ENCODE results near the gene SLC25A18.
A peak's percentile ranks its signal among the peaks of the same experiment; 100 is the strongest.

SLC25A18 gene

GRCh38 chr22:17579535-17579981 is 16.3 kb downstream of the SLC25A18 start:
- no peaks in the 10 kb centered on the region for H3K9me3 ChIP-seq (replicated peaks in 1 of 11)
- H3K27me3 ChIP-seq: no peaks in the 10 kb centered on the region
- no peak overlapping the region for H3K4me3 ChIP-seq
- H3K9ac ChIP-seq: no peak overlapping the region
- no peaks in the 10 kb centered on the region for H3K36me3 ChIP-seq
- H3K4me2 ChIP-seq: no peak overlapping the region
- peaks cover 0 to 7% (median 0%) of the 10 kb centered on the region in 10 experiments; a peak in 5 of 20 replicates for H3K4me1 ChIP-seq
- no peaks in the 10 kb centered on the region; a peak in 1 of 22 replicates for H4K20me1 ChIP-seq
- TF ChIP-seq Cebpa-rat (IDR thresholded peaks at IDR 0.05): no peak
- H3K27ac ChIP-seq: no peak overlapping the region

- no peaks in the 10 kb centered on the region for H3K27me3 ChIP-seq
- peaks cover 0 to 6% (median 0%) of the 10 kb centered on the region in 10 experiments; a peak in 3 of 20 replicates for H3K4me1 ChIP-seq
- H3K9ac ChIP-seq: no peak overlapping the region
- H3K9me3 ChIP-seq (replicated peaks in 1 of 11): no peaks in the 10 kb centered on the region
- H4K20me1 ChIP-seq: no peaks in the 10 kb centered on the region; a peak in 1 of 22 replicates
- no peaks in the 10 kb centered on the region for H3K36me3 ChIP-seq
- no peak overlapping the region for H3K4me3 ChIP-seq
- no peak overlapping the region for H3K4me2 ChIP-seq
- no peak for TF ChIP-seq Cebpa-rat (IDR thresholded peaks at IDR 0.05)
- H3K27ac ChIP-seq: no peak overlapping the region
Measured at GRCh38 chr22:17580441-17581031, 17.2 kb downstream of the SLC25A18 start.

GRCh38 chr22:17581056-17581455 is 17.8 kb downstream of the SLC25A18 start:
- Histone ChIP-seq H3K36me3 (no peaks in the 10 kb centered on the region), H4K20me1 (no peaks in the 10 kb centered on the region; a peak in 1 of 22 replicates), H3K9me3 (replicated peaks in 1 of 11) (no peaks in the 10 kb centered on the region), H3K27me3 (no peaks in the 10 kb centered on the region), H3K4me3 (no peak overlapping the region), H3K4me2 (peak overlapping the region in 1 of 11 experiments; percentile 25; a peak in 1 of 22 replicates), H3K27ac (no peak overlapping the region), H3K9ac (no peak overlapping the region), H3K4me1 (peaks cover 0 to 6% (median 0%) of the 10 kb centered on the region in 10 experiments; a peak in 3 of 20 replicates)
- no peak for TF ChIP-seq Cebpa-rat (IDR thresholded peaks at IDR 0.05)

- Histone ChIP-seq H3K9ac (no peak overlapping the region), H3K36me3 (no peaks in the 10 kb centered on the region), H3K9me3 (replicated peaks in 1 of 11) (no peaks in the 10 kb centered on the region), H3K27ac (no peak overlapping the region), H4K20me1 (no peaks in the 10 kb centered on the region; a peak in 1 of 22 replicates), H3K4me2 (peak overlapping the region in 1 of 11 experiments; percentile 25; a peak in 1 of 22 replicates), H3K27me3 (no peaks in the 10 kb centered on the region), H3K4me1 (peaks cover 0 to 6% (median 0%) of the 10 kb centered on the region in 10 experiments; a peak in 3 of 20 replicates), H3K4me3 (no peak overlapping the region)
- TF ChIP-seq Cebpa-rat (IDR thresholded peaks at IDR 0.05): no peak
Measured at GRCh38 chr22:17581631-17582030, 18.3 kb downstream of the SLC25A18 start.

- H3K9ac ChIP-seq: no peak overlapping the region
- H3K27ac ChIP-seq: no peak overlapping the region
- no peaks in the 10 kb centered on the region for H3K36me3 ChIP-seq
- H3K4me3 ChIP-seq: no peak overlapping the region
- H3K27me3 ChIP-seq: no peaks in the 10 kb centered on the region
- H3K9me3 ChIP-seq (replicated peaks in 1 of 11): no peaks in the 10 kb centered on the region
- no peak for TF ChIP-seq Cebpa-rat (IDR thresholded peaks at IDR 0.05)
- H3K4me2 ChIP-seq: no peak overlapping the region
- peaks cover 0 to 15% (median 0%) of the 10 kb centered on the region in 10 experiments; a peak in 3 of 20 replicates for H3K4me1 ChIP-seq
- H4K20me1 ChIP-seq: no peaks in the 10 kb centered on the region; a peak in 1 of 22 replicates
Measured at GRCh38 chr22:17583151-17583550, 19.9 kb downstream of the SLC25A18 start.

- no peak for TF ChIP-seq Cebpa-rat (IDR thresholded peaks at IDR 0.05)
- peaks cover 0 to 20% (median 0%) of the 10 kb centered on the region in 11 experiments; a peak in 3 of 22 replicates for H4K20me1 ChIP-seq
- no peaks in the 10 kb centered on the region for H3K27me3 ChIP-seq
- H3K4me3 ChIP-seq: no peak overlapping the region
- peak overlapping the region in 1 of 11 experiments; percentile 26; a peak in 1 of 22 replicates for H3K27ac ChIP-seq
- H3K9me3 ChIP-seq (replicated peaks in 1 of 11): no peaks in the 10 kb centered on the region
- H3K36me3 ChIP-seq: peaks cover 23 to 38% (median 28%) of the 10 kb centered on the region in 11 experiments
- H3K9ac ChIP-seq: no peak overlapping the region
- H3K4me1 ChIP-seq: peaks cover 0 to 9% (median 0%) of the 10 kb centered on the region in 10 experiments; a peak in 1 of 20 replicates
- H3K4me2 ChIP-seq: no peak overlapping the region
Measured at GRCh38 chr22:17586831-17587440, 23.6 kb downstream of the SLC25A18 start.

GRCh38 chr22:17587629-17588028 is 24.3 kb downstream of the SLC25A18 start:
- no peak for TF ChIP-seq Cebpa-rat (IDR thresholded peaks at IDR 0.05)
- Histone ChIP-seq H3K27me3 (no peaks in the 10 kb centered on the region), H3K4me2 (no peak overlapping the region)

GRCh38 chr22:17588606-17589005 is 25.3 kb downstream of the SLC25A18 start:
- no peak for TF ChIP-seq Cebpa-rat (IDR thresholded peaks at IDR 0.05)
- peaks cover 40 to 54% (median 45%) of the 10 kb centered on the region in 11 experiments for H3K36me3 ChIP-seq
- H3K4me3 ChIP-seq: no peak overlapping the region
- H3K27ac ChIP-seq: no peak overlapping the region
- H3K9ac ChIP-seq: no peak overlapping the region
- no peaks in the 10 kb centered on the region for H3K27me3 ChIP-seq
- H3K4me1 ChIP-seq: peaks cover 0 to 18% (median 8%) of the 10 kb centered on the region in 10 experiments; a peak in 12 of 20 replicates
- H3K9me3 ChIP-seq (replicated peaks in 1 of 11): no peaks in the 10 kb centered on the region
- no peak overlapping the region for H3K4me2 ChIP-seq
- peaks cover 0 to 31% (median 0%) of the 10 kb centered on the region in 11 experiments; a peak in 4 of 22 replicates for H4K20me1 ChIP-seq

More at GRCh38 chr22:17587629-17588028, 24.3 kb downstream of the SLC25A18 start:
- Histone ChIP-seq H3K27ac (no peak overlapping the region; a peak in 1 of 22 replicates), H3K4me3 (no peak overlapping the region), H3K36me3 (peaks cover 30 to 44% (median 35%) of the 10 kb centered on the region in 11 experiments), H3K9me3 (replicated peaks in 1 of 11) (no peaks in the 10 kb centered on the region), H3K9ac (no peak overlapping the region), H4K20me1 (peaks cover 0 to 27% (median 0%) of the 10 kb centered on the region in 11 experiments; a peak in 4 of 22 replicates), H3K4me1 (peaks cover 0 to 9% (median 0%) of the 10 kb centered on the region in 10 experiments; a peak in 3 of 20 replicates)

- no peak for TF ChIP-seq Cebpa-rat (IDR thresholded peaks at IDR 0.05)
- H3K4me3 ChIP-seq: no peak overlapping the region
- peak overlapping the region in 3 of 11 experiments; percentile 1 to 93 (median 44); a peak in 4 of 22 replicates for H3K27ac ChIP-seq
- H3K27me3 ChIP-seq: no peaks in the 10 kb centered on the region
- H3K4me2 ChIP-seq: no peak overlapping the region
- peaks cover 0 to 38% (median 0%) of the 10 kb centered on the region in 11 experiments; a peak in 7 of 22 replicates for H4K20me1 ChIP-seq
- H3K9ac ChIP-seq: no peak overlapping the region
- peaks cover 46 to 63% (median 55%) of the 10 kb centered on the region in 11 experiments for H3K36me3 ChIP-seq
- no peaks in the 10 kb centered on the region for H3K9me3 ChIP-seq (replicated peaks in 1 of 11)
- peaks cover 7 to 31% (median 21%) of the 10 kb centered on the region in 10 experiments for H3K4me1 ChIP-seq
Measured at GRCh38 chr22:17589810-17590375, 26.6 kb downstream of the SLC25A18 start.
